Measurements from ENCODE around the gene PDGFRA. TPM values are rescaled to one million over a fixed set of nuclear protein-coding genes. Genes with fewer than 3 reads are reported as not detected.

The PDGFRA gene
- total RNA-seq, 1 experiment from 2014 or later, result 6.8 TPM

Other genes with a start within 250 kb of the PDGFRA start
- 8.2 and 9.8 TPM in 2 replicates for gene CHIC2, start 164.7 kb upstream of the PDGFRA start, total RNA-seq (2021)
- not detected in 2 replicates for gene GSX2, start 129.1 kb upstream of the PDGFRA start, total RNA-seq (2021)